NCI-H524 treated with DMSO at 0.1 percent for 48 hours (cell line): ENCODE data around the gene CYP27C1.

Experiments
- DNase-seq: peaks from one replicate; lab custom pipeline; 2025; lab: John Stamatoyannopoulos, UW

Gene CYP27C1

GRCh38 chr2:127193164-127193966 lies 26.7 kb downstream of the CYP27C1 start:
- no peak for DNase-seq

- DNase-seq: no peak
These were observed 28.5 kb downstream of the CYP27C1 start for GRCh38 chr2:127191331-127192219.

DNA sequence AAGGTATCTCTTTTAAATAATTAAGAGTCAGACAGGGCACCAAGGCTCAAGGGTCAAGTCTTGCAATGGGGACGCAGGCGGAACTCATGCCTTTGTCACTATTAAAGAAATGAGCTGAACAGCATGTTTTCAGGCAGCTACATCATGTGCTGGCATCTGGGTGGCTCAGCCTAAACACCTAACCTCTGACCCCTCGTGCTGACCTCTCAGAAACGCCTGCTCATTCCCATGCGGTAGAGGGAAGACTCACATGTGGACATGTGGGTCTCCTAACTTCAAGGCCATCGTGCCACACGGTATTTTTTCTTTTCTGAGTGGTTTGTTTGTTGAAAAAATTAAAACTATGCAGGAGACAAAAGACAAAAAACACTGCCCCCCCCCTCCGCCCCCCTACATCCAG lies 31.3 kb downstream of the CYP27C1 start:
- no peak for DNase-seq

DNA sequence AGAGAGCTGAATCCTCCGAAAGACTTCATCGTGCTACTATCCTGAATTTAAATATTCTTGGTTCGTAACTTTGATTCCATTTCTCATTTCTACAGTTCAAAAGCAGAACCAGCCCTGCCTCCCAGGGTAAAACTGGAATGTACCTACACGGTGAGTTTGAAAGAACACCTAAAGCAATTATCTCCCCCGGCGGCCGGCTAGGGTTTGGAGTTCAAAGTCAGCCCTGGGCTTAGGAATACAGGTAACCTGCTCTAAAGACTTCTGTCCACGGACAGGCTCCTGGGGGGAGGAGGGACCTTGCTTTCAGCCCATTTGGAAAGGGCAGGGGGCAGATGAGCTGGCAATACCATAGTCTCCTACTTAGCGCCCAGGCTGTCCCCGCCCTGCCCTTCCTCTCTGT lies 32.3 kb downstream of the CYP27C1 start:
- DNase-seq: no peak

- no peak for DNase-seq
These were observed 32.9 kb downstream of the CYP27C1 start for GRCh38 chr2:127187081-127187775.

- DNase-seq: no peak
These were observed 34.4 kb downstream of the CYP27C1 start for GRCh38 chr2:127185705-127186104.

- no peak for DNase-seq
These were observed 35.0 kb downstream of the CYP27C1 start for GRCh38 chr2:127185093-127185492.

DNA sequence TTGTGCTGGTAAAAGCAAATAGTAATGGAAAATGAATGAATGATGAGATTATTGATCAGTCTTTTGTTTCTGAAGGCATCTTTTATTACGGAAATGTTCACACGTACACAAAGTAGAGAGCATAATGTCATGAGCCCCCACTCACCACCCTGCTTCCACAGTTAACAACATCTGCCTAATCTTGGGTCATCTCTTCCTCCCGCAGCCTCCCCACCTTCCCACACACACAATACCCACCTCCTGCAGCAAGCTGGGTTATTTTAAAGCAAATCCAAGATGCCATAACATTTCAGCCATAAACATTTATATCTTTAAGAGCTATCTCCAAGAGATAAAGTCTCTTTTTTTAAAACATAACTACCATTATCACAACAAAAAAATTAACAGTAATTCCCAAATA lies 36.3 kb downstream of the CYP27C1 start:
- DNase-seq: no peak

- no peak for DNase-seq
These were observed 37.3 kb downstream of the CYP27C1 start for GRCh38 chr2:127182626-127183458.

DNA sequence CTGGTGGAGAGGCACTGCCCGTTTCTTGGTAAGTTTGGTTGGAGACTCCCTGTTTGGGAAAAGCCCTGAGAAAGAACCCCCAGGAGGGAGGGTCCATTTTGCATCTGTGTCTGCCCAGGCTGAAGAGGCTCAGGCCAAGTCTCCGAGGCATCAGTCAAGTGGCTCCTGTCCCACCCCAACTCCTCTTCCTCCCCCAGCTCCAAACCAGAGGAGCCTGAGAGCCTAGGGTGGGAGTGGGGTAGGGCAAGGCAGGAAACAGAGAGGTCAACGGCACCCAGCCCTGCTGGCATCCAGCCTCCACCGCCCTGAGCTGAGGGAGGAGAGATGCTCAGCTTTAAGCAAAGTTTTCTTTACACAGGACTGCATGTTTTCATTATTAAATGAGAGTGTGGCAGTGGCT lies 38.2 kb downstream of the CYP27C1 start:
- no peak for DNase-seq

- no peak for DNase-seq
These were observed 40.3 kb downstream of the CYP27C1 start for GRCh38 chr2:127179766-127180165.

GRCh38 chr2:127177617-127178263 lies 42.4 kb downstream of the CYP27C1 start:
- no peak for DNase-seq

GRCh38 chr2:127176371-127177311 lies 43.5 kb downstream of the CYP27C1 start:
- no peak for DNase-seq

GRCh38 chr2:127175751-127176354 lies 44.2 kb downstream of the CYP27C1 start:
- no peak for DNase-seq

- DNase-seq: no peak
These were observed 44.9 kb downstream of the CYP27C1 start for GRCh38 chr2:127175041-127175721.

GRCh38 chr2:127174640-127175039 lies 45.5 kb downstream of the CYP27C1 start:
- DNase-seq: no peak

DNA sequence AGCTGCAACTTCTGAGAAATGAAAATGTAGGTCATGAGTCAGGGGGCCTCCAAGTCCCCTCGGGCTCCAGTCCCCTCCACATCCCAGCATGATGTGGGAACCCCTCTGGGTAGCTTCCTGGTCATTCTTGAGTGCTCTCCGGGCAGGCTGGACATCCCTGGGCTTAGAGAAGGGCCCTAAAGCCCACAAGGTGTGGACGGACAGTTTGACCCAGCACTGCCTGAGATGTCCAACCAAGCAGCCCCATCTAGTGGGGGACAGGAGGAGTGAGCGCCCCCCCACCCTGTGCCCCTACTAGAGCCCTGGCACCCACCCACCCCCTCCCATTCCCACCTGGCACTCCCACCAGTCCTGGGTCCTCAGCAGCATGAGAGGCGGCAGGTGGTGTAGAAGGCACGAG lies 46.0 kb downstream of the CYP27C1 start:
- DNase-seq: no peak

GRCh38 chr2:127173057-127173456 lies 47.0 kb downstream of the CYP27C1 start:
- no peak for DNase-seq

GRCh38 chr2:127172306-127172705 lies 47.8 kb downstream of the CYP27C1 start:
- no peak for DNase-seq
